Measurements from ENCODE around the gene BMPR1A.
"Not testable (repeated sequence)": the region's sequence is repeated elsewhere in the genome, so short reads cannot be mapped to it uniquely, and the experiment has no call there.

Gene BMPR1A

GRCh38 chr10:86836044-86836443, 79.6 kb downstream of the BMPR1A start:
- no peak overlapping the region for H3K4me3 ChIP-seq (ENCODE audit: low read length)
- no peaks in the 10 kb centered on the region for H3K27me3 ChIP-seq (ENCODE audit: control insufficient read depth, insufficient read depth, low read length)
- H3K4me1 ChIP-seq (ENCODE audit: control insufficient read depth, insufficient read depth, low read length) = peaks cover 1% of the 10 kb centered on the region; the same call in 1 of the 2 replicates
- no peaks in the 10 kb centered on the region for H3K9me3 ChIP-seq (ENCODE audit: control insufficient read depth, insufficient read depth, low read length)
- H3K36me3 ChIP-seq (ENCODE audit: control insufficient read depth, insufficient read depth, low read length) = no peaks in the 10 kb centered on the region
- no peak for DNase-seq (ENCODE audit: low read depth, low spot score)
- no CpG with 5 or more reads among the region's 1 CpG for WGBS (ENCODE audit: insufficient coverage, insufficient read length)
- no peak overlapping the region for H3K27ac ChIP-seq (ENCODE audit: low read length)

- Histone ChIP-seq H3K4me1 (ENCODE audit: control insufficient read depth, insufficient read depth, low read length) (peaks cover 3% of the 10 kb centered on the region; the same call in 1 of the 2 replicates), H3K27ac (ENCODE audit: low read length) (no peak overlapping the region), H3K4me3 (ENCODE audit: low read length) (no peak overlapping the region), H3K9me3 (ENCODE audit: control insufficient read depth, insufficient read depth, low read length) (no peaks in the 10 kb centered on the region), H3K36me3 (ENCODE audit: control insufficient read depth, insufficient read depth, low read length) (no peaks in the 10 kb centered on the region), H3K27me3 (ENCODE audit: control insufficient read depth, insufficient read depth, low read length) (no peaks in the 10 kb centered on the region)
- no peak for DNase-seq (ENCODE audit: low read depth, low spot score)
- whole genome bisulfite sequencing (ENCODE audit: insufficient coverage, insufficient read length) = no CpG with 5 or more reads among the region's 7 CpGs
These were observed 81.2 kb downstream of the BMPR1A start for GRCh38 chr10:86837663-86838062.

GRCh38 chr10:86840498-86840897, 84.1 kb downstream of the BMPR1A start:
- H3K27ac ChIP-seq (ENCODE audit: low read length) = no peak overlapping the region
- no peaks in the 10 kb centered on the region for H3K9me3 ChIP-seq (ENCODE audit: control insufficient read depth, insufficient read depth, low read length)
- no peak for DNase-seq (ENCODE audit: low read depth, low spot score)
- peaks cover 4% of the 10 kb centered on the region; the same call in 1 of the 2 replicates for H3K36me3 ChIP-seq (ENCODE audit: control insufficient read depth, insufficient read depth, low read length)
- H3K4me3 ChIP-seq (ENCODE audit: low read length) = no peak overlapping the region
- H3K4me1 ChIP-seq (ENCODE audit: control insufficient read depth, insufficient read depth, low read length) = peaks cover 5% of the 10 kb centered on the region
- WGBS (ENCODE audit: insufficient coverage, insufficient read length) = no CpG with 5 or more reads among the region's 4 CpGs
- no peaks in the 10 kb centered on the region; the same call in 1 of the 2 replicates for H3K27me3 ChIP-seq (ENCODE audit: control insufficient read depth, insufficient read depth, low read length)

- WGBS (ENCODE audit: insufficient coverage, insufficient read length) = no CpG with 5 or more reads among the region's 3 CpGs
- Histone ChIP-seq H3K4me1 (ENCODE audit: control insufficient read depth, insufficient read depth, low read length) (peaks cover 4% of the 10 kb centered on the region), H3K9me3 (ENCODE audit: control insufficient read depth, insufficient read depth, low read length) (no peaks in the 10 kb centered on the region), H3K27ac (ENCODE audit: low read length) (no peak overlapping the region), H3K36me3 (ENCODE audit: control insufficient read depth, insufficient read depth, low read length) (peaks cover 4% of the 10 kb centered on the region; the same call in 1 of the 2 replicates), H3K27me3 (ENCODE audit: control insufficient read depth, insufficient read depth, low read length) (no peaks in the 10 kb centered on the region; the same call in 1 of the 2 replicates), H3K4me3 (ENCODE audit: low read length) (no peak overlapping the region)
- no peak for DNase-seq (ENCODE audit: low read depth, low spot score)
These were observed 89.7 kb downstream of the BMPR1A start for GRCh38 chr10:86846088-86846487.

- H3K27ac ChIP-seq (ENCODE audit: low read length) = no peak overlapping the region
- H3K9me3 ChIP-seq (ENCODE audit: control insufficient read depth, insufficient read depth, low read length) = no peaks in the 10 kb centered on the region
- H3K4me3 ChIP-seq (ENCODE audit: low read length) = no peak overlapping the region
- peaks cover 4% of the 10 kb centered on the region; the same call in 1 of the 2 replicates for H3K36me3 ChIP-seq (ENCODE audit: control insufficient read depth, insufficient read depth, low read length)
- no peaks in the 10 kb centered on the region; the same call in 1 of the 2 replicates for H3K27me3 ChIP-seq (ENCODE audit: control insufficient read depth, insufficient read depth, low read length)
- H3K4me1 ChIP-seq (ENCODE audit: control insufficient read depth, insufficient read depth, low read length) = peaks cover 2% of the 10 kb centered on the region
- DNase-seq (ENCODE audit: low read depth, low spot score) = no peak
These were observed 92.3 kb downstream of the BMPR1A start for GRCh38 chr10:86848747-86849146.

- no peak overlapping the region for H3K27ac ChIP-seq (ENCODE audit: low read length)
- H3K36me3 ChIP-seq (ENCODE audit: control insufficient read depth, insufficient read depth, low read length) = peaks cover 4% of the 10 kb centered on the region; the same call in 1 of the 2 replicates
- no peaks in the 10 kb centered on the region for H3K9me3 ChIP-seq (ENCODE audit: control insufficient read depth, insufficient read depth, low read length)
- no peaks in the 10 kb centered on the region; the same call in 1 of the 2 replicates for H3K27me3 ChIP-seq (ENCODE audit: control insufficient read depth, insufficient read depth, low read length)
- H3K4me3 ChIP-seq (ENCODE audit: low read length) = no peak overlapping the region
- no CpG with 5 or more reads among the region's 4 CpGs for WGBS (ENCODE audit: insufficient coverage, insufficient read length)
- DNase-seq (ENCODE audit: low read depth, low spot score) = no peak
- peaks cover 2% of the 10 kb centered on the region for H3K4me1 ChIP-seq (ENCODE audit: control insufficient read depth, insufficient read depth, low read length)
These were observed 92.9 kb downstream of the BMPR1A start for GRCh38 chr10:86849181-86849894.

- WGBS (ENCODE audit: insufficient coverage, insufficient read length) = no CpG with 5 or more reads among the region's 1 CpG
- Histone ChIP-seq H3K4me1 (ENCODE audit: control insufficient read depth, insufficient read depth, low read length) (peaks cover 2% of the 10 kb centered on the region), H3K4me3 (ENCODE audit: low read length) (no peak overlapping the region), H3K27ac (ENCODE audit: low read length) (no peak overlapping the region), H3K9me3 (ENCODE audit: control insufficient read depth, insufficient read depth, low read length) (no peaks in the 10 kb centered on the region), H3K27me3 (ENCODE audit: control insufficient read depth, insufficient read depth, low read length) (no peaks in the 10 kb centered on the region), H3K36me3 (ENCODE audit: control insufficient read depth, insufficient read depth, low read length) (0 out of 2 replicates have a peak, but pooled peaks cover under 1% of the 10 kb centered on the region)
- DNase-seq (ENCODE audit: low read depth, low spot score) = no peak
These were observed 94.1 kb downstream of the BMPR1A start for GRCh38 chr10:86850481-86850880.

GRCh38 chr10:86851328-86852207, 95.1 kb downstream of the BMPR1A start:
- Histone ChIP-seq H3K4me3 (ENCODE audit: low read length) (no peak overlapping the region), H3K9me3 (ENCODE audit: control insufficient read depth, insufficient read depth, low read length) (no peaks in the 10 kb centered on the region), H3K4me1 (ENCODE audit: control insufficient read depth, insufficient read depth, low read length) (peaks cover 1% of the 10 kb centered on the region; the same call in 1 of the 2 replicates), H3K36me3 (ENCODE audit: control insufficient read depth, insufficient read depth, low read length) (no peaks in the 10 kb centered on the region), H3K27me3 (ENCODE audit: control insufficient read depth, insufficient read depth, low read length) (no peaks in the 10 kb centered on the region), H3K27ac (ENCODE audit: low read length) (no peak overlapping the region)
- DNase-seq (ENCODE audit: low read depth, low spot score) = no peak
- WGBS (ENCODE audit: insufficient coverage, insufficient read length) = 100% methylated on average over 3 of the region's 11 CpGs

GRCh38 chr10:86853582-86853981, 97.2 kb downstream of the BMPR1A start:
- H3K9me3 ChIP-seq (ENCODE audit: control insufficient read depth, insufficient read depth, low read length); DNase-seq (ENCODE audit: low read depth, low spot score); H3K27ac ChIP-seq (ENCODE audit: low read length); H3K4me3 ChIP-seq (ENCODE audit: low read length); H3K36me3 ChIP-seq (ENCODE audit: control insufficient read depth, insufficient read depth, low read length); H3K4me1 ChIP-seq (ENCODE audit: control insufficient read depth, insufficient read depth, low read length); H3K27me3 ChIP-seq (ENCODE audit: control insufficient read depth, insufficient read depth, low read length): not testable (repeated sequence)
- WGBS (ENCODE audit: insufficient coverage, insufficient read length) = no CpG with 5 or more reads among the region's 12 CpGs

GRCh38 chr10:86855513-86855912, 99.1 kb downstream of the BMPR1A start:
- Histone ChIP-seq H3K27me3 (ENCODE audit: control insufficient read depth, insufficient read depth, low read length) (no peaks in the 10 kb centered on the region), H3K4me3 (ENCODE audit: low read length) (no peak overlapping the region), H3K9me3 (ENCODE audit: control insufficient read depth, insufficient read depth, low read length) (no peaks in the 10 kb centered on the region), H3K27ac (ENCODE audit: low read length) (no peak overlapping the region), H3K36me3 (ENCODE audit: control insufficient read depth, insufficient read depth, low read length) (no peaks in the 10 kb centered on the region), H3K4me1 (ENCODE audit: control insufficient read depth, insufficient read depth, low read length) (peaks cover 3% of the 10 kb centered on the region; the same call in 1 of the 2 replicates)
- no peak for DNase-seq (ENCODE audit: low read depth, low spot score)
- WGBS (ENCODE audit: insufficient coverage, insufficient read length) = no CpG with 5 or more reads among the region's 1 CpG

All from iPS DF 6.9 (cell line).